Endothelial cell of umbilical vein (primary cell): ENCODE data around the gene LYZL1. TPM values are rescaled to one million over a fixed set of nuclear protein-coding genes. Genes with fewer than 3 reads are reported as not detected.

ENCODE experiments used
- BruUV-seq: library from RNA; stranded (reverse); fragments of 400-500 nt; replicated peaks from 2 replicates; lab custom pipeline; 2021; lab: Mats Ljungman, UMichigan
- CTCF ChIA-PET: fragments of 300-600, 350-600 bp; sonication (Branson Sonifier 250); formaldehyde crosslinking; loops from one replicate; lab custom pipeline; 2021; ENCODE audit warnings: antibody characterized with exemption, inconsistent platforms; lab: Charles Lee
- POLR2A ChIA-PET: fragments of 300-600, 350-600 bp; sonication (Branson Sonifier 250); formaldehyde crosslinking; loops from one replicate; lab custom pipeline; 2021; ENCODE audit warnings: antibody characterized with exemption, inconsistent platforms; lab: Charles Lee
- DNase-seq: peaks from one replicate; pipeline ENCODE4 v3.0.0-alpha.2; 2011; ENCODE audit warnings: low read depth, low spot score
- FAIRE-seq: peaks from 2 replicates; lab custom pipeline; 2011; peaks lifted over from hg19 to GRCh38; lab: Jason Lieb, UNC
- H2AFZ ChIP-seq: 2 replicates; pipeline ENCODE4 v1.6.0; 2012; ENCODE audit warnings: low read depth, low read length, control low read depth, inconsistent platforms
- H3K27ac ChIP-seq: 2 replicates; pipeline ENCODE4 v1.5.1; 2011; ENCODE audit warnings: low read depth, mild to moderate bottlenecking, control low read depth, low read length, moderate library complexity; ENCODE audit not compliant: insufficient read depth
- H3K27me3 ChIP-seq, 2 experiments: 2 replicates each; pipeline versions ENCODE4 v1.6.0 to v1.6.1; 2011; ENCODE audit warnings: low read length in 2 of 2, mixed read lengths in 1 of 2; ENCODE audit not compliant: control insufficient read depth in 2 of 2, insufficient read depth in 2 of 2
- H3K36me3 ChIP-seq, 2 experiments: 2 replicates in 1 of 2; 3 replicates in 1 of 2; pipeline ENCODE4 v1.5.1; 2011; ENCODE audit warnings: low read length in 2 of 2, mild to moderate bottlenecking in 1 of 2, moderate library complexity in 1 of 2; ENCODE audit not compliant: control insufficient read depth in 2 of 2, insufficient read depth in 2 of 2; ENCODE audit errors: extremely low read depth in 1 of 2
- H3K4me1 ChIP-seq: 3 replicates; pipeline ENCODE4 v1.5.1; 2011; ENCODE audit warnings: mild to moderate bottlenecking, low read length; ENCODE audit not compliant: control insufficient read depth, insufficient read depth; ENCODE audit errors: extremely low read depth
- H3K4me2 ChIP-seq: 2 replicates; pipeline ENCODE4 v1.6.1; 2011; ENCODE audit warnings: low read length, control low read depth, mixed read lengths; ENCODE audit not compliant: insufficient read depth
- H3K4me3 ChIP-seq, 3 experiments: fragments of 200-600 bp in 1 of 3; sonication (generic), shearing (Covaris generic) in 1 of 3; replicated peaks in 1 of 3; 2 replicates each; pipeline ENCODE4 v1.5.1; 2011 to 2016; ENCODE audit warnings: control low read depth in 3 of 3, low read length in 3 of 3, mild to moderate bottlenecking in 2 of 3, inconsistent platforms in 1 of 3, low read depth in 1 of 3, moderate library complexity in 1 of 3; ENCODE audit not compliant: insufficient read depth in 1 of 3
- H3K79me2 ChIP-seq: 2 replicates; pipeline ENCODE4 v1.6.0; 2012; ENCODE audit warnings: low read length, inconsistent platforms; ENCODE audit not compliant: control insufficient read depth, insufficient read depth
- H3K9ac ChIP-seq: replicated peaks from 2 replicates; pipeline ENCODE3; 2011; ENCODE audit warnings: low read length, control low read depth; ENCODE audit not compliant: insufficient read depth; ENCODE audit errors: extremely low read depth
- H3K9me1 ChIP-seq: replicated peaks from 3 replicates; pipeline ENCODE4 v1.6.0; 2011; ENCODE audit warnings: mild to moderate bottlenecking, low read length; ENCODE audit not compliant: control insufficient read depth, insufficient read depth; ENCODE audit errors: extremely low read depth
- H3K9me3 ChIP-seq: replicated peaks from 2 replicates; pipeline ENCODE4 v1.5.1; 2012; ENCODE audit warnings: low read length, inconsistent platforms; ENCODE audit not compliant: control insufficient read depth, insufficient read depth
- H4K20me1 ChIP-seq: replicated peaks from 2 replicates; pipeline ENCODE3; 2011; ENCODE audit warnings: mild to moderate bottlenecking, low read length; ENCODE audit not compliant: control insufficient read depth, insufficient read depth; ENCODE audit errors: extremely low read depth
- CTCF ChIP-seq, 2 donors: IDR thresholded peaks; 1 replicate in 1 of 2; 2 replicates in 1 of 2; pipeline ENCODE4 v1.5.1; 2011; ENCODE audit warnings: low read length in 2 of 2, mild to moderate bottlenecking in 2 of 2, moderate library complexity in 2 of 2, control low read depth in 1 of 2, inconsistent platforms in 1 of 2, low read depth in 1 of 2; ENCODE audit not compliant: insufficient read depth in 1 of 2; ENCODE audit errors: extremely low read depth in 1 of 2
- EZH2 ChIP-seq: IDR thresholded peaks from 2 replicates; pipeline ENCODE4 v1.6.1; 2012; ENCODE audit warnings: borderline replicate concordance, low read depth, mild to moderate bottlenecking, moderate library complexity, low read length, inconsistent platforms; ENCODE audit not compliant: severe bottlenecking
- FOS ChIP-seq: IDR thresholded peaks from 2 replicates; pipeline ENCODE4 v1.6.1; 2011; ENCODE audit warnings: mild to moderate bottlenecking, low read length, moderate library complexity, borderline replicate concordance; ENCODE audit not compliant: insufficient read depth
- MAX ChIP-seq: IDR thresholded peaks from 2 replicates; pipeline ENCODE4 v1.6.1; 2011; ENCODE audit not compliant: insufficient read depth, insufficient read length
- POLR2A ChIP-seq: IDR thresholded peaks from 2 replicates; pipeline ENCODE4 v1.6.1; 2012; ENCODE audit warnings: low read depth, mild to moderate bottlenecking, control low read depth, low read length
- POLR2AphosphoS5 ChIP-seq: IDR thresholded peaks from 2 replicates; pipeline ENCODE4 v1.6.1; 2012; ENCODE audit warnings: low read depth, mild to moderate bottlenecking, control low read depth, low read length, moderate library complexity; ENCODE audit not compliant: insufficient read depth
- dilution Hi-C: fragments of 300-500 bp; cut with MboI; formaldehyde crosslinking; loops from one replicate; pipeline ENCODE4 v1.15.0; 2019; ENCODE audit warnings: low sequenced_read_pairs; ENCODE audit not compliant: extremely low pct_ligation_motif_present
- intact Hi-C: fragments of 100-400 bp; cut with micrococcal nuclease; formaldehyde crosslinking; loops from one replicate; pipeline ENCODE4 v1.10.0; 2022
- polyA plus RNA-seq, 4 experiments: library from polyadenylated mRNA; depleted of rRNA in 3 of 4; stranded (reverse) in 3 of 4; unstranded in 1 of 4; fragments of >200 nt; gene quantifications; 2 replicates each; pipeline versions ENCODE4 v1.2.1 to v1.2.3, GENCODE V29; 2011 to 2012; ENCODE audit warnings: missing spikeins in 1 of 4
- total RNA-seq: library from RNA; stranded (reverse); gene quantifications from 2 replicates; pipeline ENCODE4 v1.2.3, GENCODE V29; 2021

Gene LYZL1
- total and polyA plus RNA-seq, 2 donors (not counting 3 experiments of a cell fraction or from before 2014, with no cell fraction given) = not detected

- FAIRE-seq = no peak
- dilution Hi-C loops = no loop called here
- POLR2A ChIA-PET = no interaction called here
Measured at GRCh38 chr10:29321656-29322055, 32.8 kb downstream of the LYZL1 start.

More at GRCh38 chr10:29321656-29322055, 32.8 kb downstream of the LYZL1 start:
- no peak overlapping the region for H3K4me2 ChIP-seq
- H2AFZ ChIP-seq = no peak overlapping the region
- no TSS peak for BruUV-seq
- H3K27ac ChIP-seq = no peak overlapping the region
- no peaks in the 10 kb centered on the region for H3K9me1 ChIP-seq
- DNase-seq = no peak
- H3K36me3 ChIP-seq = no peaks in the 10 kb centered on the region
- H3K27me3 ChIP-seq = peaks cover 0 to 11% of the 10 kb centered on the region in 2 experiments
- H3K79me2 ChIP-seq = no peaks in the 10 kb centered on the region
- CTCF ChIA-PET = interaction anchor here (1.9 kb wide), 1 partner anchor 17 kb away, joined by 4 read pairs; no protein-coding TSS in a partner anchor
- H3K4me1 ChIP-seq = peaks cover 17% of the 10 kb centered on the region
- intact Hi-C loops = no loop called here
- H4K20me1 ChIP-seq = no peaks in the 10 kb centered on the region
- no peaks in the 10 kb centered on the region for H3K9me3 ChIP-seq
- no peak overlapping the region for H3K4me3 ChIP-seq
- H3K9ac ChIP-seq = no peak overlapping the region
- no peak for TF ChIP-seq FOS
- TF ChIP-seq POLR2AphosphoS5 = no peak
- TF ChIP-seq EZH2 = no peak
- TF ChIP-seq MAX = no peak
- TF ChIP-seq CTCF (IDR thresholded peaks at IDR 0.05; ENCODE audit: extremely low read depth in 1 of 2, insufficient read depth in 1 of 2, low read depth in 1 of 2, low read length in 2 of 2) = no peak
- TF ChIP-seq POLR2A = no peak
